PC-9 (cell line): ENCODE data around the gene FAM185A. TPM values are rescaled to one million over a fixed set of nuclear protein-coding genes. Genes with fewer than 3 reads are reported as not detected.

Source experiments
- BruUV-seq: library from RNA; stranded (reverse); fragments of 400-500 nt; replicated peaks from 2 replicates; lab custom pipeline; 2021; lab: Mats Ljungman, UMichigan
- CTCF ChIA-PET: fragments of 300-600 bp; sonication (Branson Sonifier 250); formaldehyde crosslinking; loops from one replicate; lab custom pipeline; 2022; ENCODE audit warnings: antibody characterized with exemption; lab: Charles Lee
- POLR2A ChIA-PET: fragments of 300-600 bp; sonication (Branson Sonifier 250); formaldehyde crosslinking; loops from one replicate; lab custom pipeline; 2022; ENCODE audit warnings: antibody characterized with exemption; ENCODE audit not compliant: unreplicated experiment; lab: Charles Lee
- DNase-seq, 2 experiments: peaks; one replicate each; pipeline versions ENCODE4 v3.0.0 to v3.0.0-alpha.2; 2015 to 2022; ENCODE audit warnings: mixed read lengths in 1 of 2
- H2AFZ ChIP-seq: fragments of 200-600 bp; sonication (generic); 2 replicates; pipeline ENCODE4 v1.8.1; 2017; ENCODE audit warnings: antibody characterized with exemption
- H3F3A ChIP-seq: fragments of 200-600 bp; sonication (generic); 2 replicates; pipeline ENCODE4 v1.8.1; 2017; ENCODE audit warnings: antibody characterized with exemption, mild to moderate bottlenecking, low read depth; ENCODE audit not compliant: insufficient read depth
- H3K27ac ChIP-seq: fragments of 200-600 bp; sonication (generic); 2 replicates; pipeline ENCODE4 v1.6.1; 2016; ENCODE audit warnings: mixed run types
- H3K27me3 ChIP-seq: fragments of 200-600 bp; sonication (generic); 2 replicates; pipeline ENCODE4 v1.6.1; 2016; ENCODE audit warnings: low read depth, mixed run types; ENCODE audit not compliant: insufficient read depth
- H3K36me3 ChIP-seq: fragments of 200-600 bp; sonication (generic); 2 replicates; pipeline ENCODE4 v1.6.1; 2016; ENCODE audit warnings: low read depth, mixed run types
- H3K4me1 ChIP-seq: fragments of 200-600 bp; sonication (generic); replicated peaks from 2 replicates; pipeline ENCODE4 v1.6.1; 2016; ENCODE audit warnings: mixed run types; ENCODE audit not compliant: insufficient read depth
- H3K4me2 ChIP-seq: fragments of 200-600 bp; sonication (generic); 2 replicates; pipeline ENCODE4 v1.6.1; 2017; ENCODE audit warnings: mixed run types
- H3K4me3 ChIP-seq: fragments of 200-600 bp; sonication (generic); 2 replicates; pipeline ENCODE4 v1.6.1; 2016; ENCODE audit warnings: mixed run types
- H3K79me2 ChIP-seq: fragments of 200-600 bp; sonication (generic); 2 replicates; pipeline ENCODE4 v1.6.1; 2017; ENCODE audit warnings: low read depth, mixed run types
- H3K9me2 ChIP-seq: fragments of 200-600 bp; sonication (generic); 2 replicates; pipeline ENCODE4 v1.8.1; 2017; ENCODE audit warnings: mild to moderate bottlenecking; ENCODE audit not compliant: insufficient read depth
- H3K9me3 ChIP-seq: fragments of 200-600 bp; sonication (generic); 2 replicates; pipeline ENCODE4 v1.8.1; 2016; ENCODE audit warnings: low read depth; ENCODE audit not compliant: insufficient read depth
- H4K20me1 ChIP-seq: fragments of 200-600 bp; sonication (generic); 2 replicates; pipeline ENCODE4 v1.8.1; 2017; ENCODE audit not compliant: insufficient read depth
- CTCF ChIP-seq: fragments of 200-600 bp; sonication (generic); conservative IDR thresholded peaks from 2 replicates; pipeline ENCODE4 v1.6.1; 2017; ENCODE audit warnings: mixed run types, antibody characterized with exemption, mild to moderate bottlenecking, moderate library complexity
- EZH2 ChIP-seq: fragments of 200-600 bp; sonication (generic); IDR thresholded peaks from 2 replicates; pipeline ENCODE4 v1.8.0; 2017; ENCODE audit warnings: antibody characterized with exemption, low read depth
- intact Hi-C: fragments of 100-400 bp; cut with micrococcal nuclease; formaldehyde crosslinking; loops from one replicate; pipeline ENCODE4 v1.10.0; 2022; ENCODE audit not compliant: unreplicated experiment
- total RNA-seq: library from RNA; stranded (reverse); gene quantifications from 2 replicates; pipeline ENCODE4 v1.2.3, GENCODE V29; 2021

The FAM185A gene
- total RNA-seq, 1 experiment from 2014 or later: 9.2 TPM

- no peak overlapping the region for H3K4me3 ChIP-seq
- H3K4me2 ChIP-seq: no peak overlapping the region
- DNase-seq: no peak
- H2AFZ ChIP-seq: no peak overlapping the region
- no peaks in the 10 kb centered on the region for H3K9me2 ChIP-seq
- no peaks in the 10 kb centered on the region for H3K79me2 ChIP-seq
- BruUV-seq: no TSS peak
- no peaks in the 10 kb centered on the region for H4K20me1 ChIP-seq
- TF ChIP-seq CTCF: no peak
- TF ChIP-seq EZH2: no peak
- intact Hi-C loops: no loop called here
- H3K36me3 ChIP-seq: no peaks in the 10 kb centered on the region
- ChIA-PET CTCF (no interaction called here), POLR2A (no interaction called here)
- H3K27ac ChIP-seq: no peak overlapping the region
- H3K9me3 ChIP-seq: peaks cover 5% of the 10 kb centered on the region; the same call in 1 of the 2 replicates
- no peaks in the 10 kb centered on the region for H3K4me1 ChIP-seq
- no peaks in the 10 kb centered on the region for H3F3A ChIP-seq
- H3K27me3 ChIP-seq: no peaks in the 10 kb centered on the region
Measured at GRCh38 chr7:102828286-102828685, 79.5 kb downstream of the FAM185A start.

- no peak overlapping the region for H3K4me3 ChIP-seq
- DNase-seq: no peak
- H3K9me3 ChIP-seq: peaks cover 5% of the 10 kb centered on the region; the same call in 1 of the 2 replicates
- H2AFZ ChIP-seq: no peak overlapping the region
- no peak overlapping the region for H3K4me2 ChIP-seq
- no peaks in the 10 kb centered on the region for H3K79me2 ChIP-seq
- H4K20me1 ChIP-seq: no peaks in the 10 kb centered on the region
- no TSS peak for BruUV-seq
- no peak overlapping the region for H3K27ac ChIP-seq
- no peaks in the 10 kb centered on the region for H3K9me2 ChIP-seq
- H3K27me3 ChIP-seq: no peaks in the 10 kb centered on the region
- CTCF ChIA-PET: no interaction called here
- intact Hi-C loops: no loop called here
- H3K36me3 ChIP-seq: no peaks in the 10 kb centered on the region
- H3K4me1 ChIP-seq: no peaks in the 10 kb centered on the region
- H3F3A ChIP-seq: no peaks in the 10 kb centered on the region
- no peak for TF ChIP-seq EZH2
- POLR2A ChIA-PET: no interaction called here
Measured at GRCh38 chr7:102829075-102829474, 80.3 kb downstream of the FAM185A start.

- peaks cover 9% of the 10 kb centered on the region for H3K4me1 ChIP-seq
- no peak for TF ChIP-seq CTCF
- TF ChIP-seq EZH2: no peak
- no TSS peak for BruUV-seq
- H3K27me3 ChIP-seq: no peaks in the 10 kb centered on the region
- no peak overlapping the region for H3K4me3 ChIP-seq
- no peak overlapping the region for H2AFZ ChIP-seq
- ChIA-PET POLR2A (no interaction called here), CTCF (no interaction called here)
- intact Hi-C loops: no loop called here
- no peak overlapping the region for H3K4me2 ChIP-seq
- H3F3A ChIP-seq: no peaks in the 10 kb centered on the region
- H3K36me3 ChIP-seq: no peaks in the 10 kb centered on the region
- no peak overlapping the region for H3K27ac ChIP-seq
- H3K9me3 ChIP-seq: peaks cover 5% of the 10 kb centered on the region; the same call in 1 of the 2 replicates
- H3K79me2 ChIP-seq: no peaks in the 10 kb centered on the region
- H3K9me2 ChIP-seq: no peaks in the 10 kb centered on the region
- no peak for DNase-seq
- no peaks in the 10 kb centered on the region for H4K20me1 ChIP-seq
Measured at GRCh38 chr7:102830197-102830596, 81.4 kb downstream of the FAM185A start.

GRCh38 chr7:102832674-102833073 lies 83.9 kb downstream of the FAM185A start:
- TF ChIP-seq EZH2: no peak
- TF ChIP-seq CTCF: no peak
- DNase-seq: no peak
- no TSS peak for BruUV-seq
- CTCF ChIA-PET: no interaction called here
- Histone ChIP-seq H2AFZ (no peak overlapping the region), H3K9me3 (peaks cover 5% of the 10 kb centered on the region; the same call in 1 of the 2 replicates), H3K9me2 (no peaks in the 10 kb centered on the region), H4K20me1 (no peaks in the 10 kb centered on the region), H3K4me2 (no peak overlapping the region), H3K79me2 (no peaks in the 10 kb centered on the region), H3F3A (no peaks in the 10 kb centered on the region), H3K27me3 (no peaks in the 10 kb centered on the region), H3K4me3 (no peak overlapping the region), H3K4me1 (peaks cover 19% of the 10 kb centered on the region), H3K36me3 (no peaks in the 10 kb centered on the region), H3K27ac (no peak overlapping the region)
- intact Hi-C loops: no loop called here
- POLR2A ChIA-PET: no interaction called here
